ENCODE results near the gene HCFC1. TPM values are rescaled to one million over a fixed set of nuclear protein-coding genes. Genes with fewer than 3 reads are reported as not detected.

Gene HCFC1
- total RNA-seq = 52.6 and 58.8 TPM in 2 replicates

GRCh38 chrX:153971450-153972367 is at the start of gene HCFC1:
HCFC1 (minus strand) TSS chrX:153971818; CDS start chrX:153970840, 978 bp downstream.

GRCh38 chrX:154019633-154020528 is 48.3 kb upstream of the HCFC1 start, which contains the start of gene IRAK1:
IRAK1 (minus strand) TSS chrX:154019902; CDS start chrX:154019812, 90 bp downstream.

GRCh38 chrX:153972368-153973126 is 929 bp upstream of the HCFC1 start, which contains the start of gene TMEM187:
TMEM187 (plus strand) TSS chrX:153972754; CDS start chrX:153982063, 9,309 bp downstream.

GRCh38 chrX:153944140-153944799 is 27.3 kb downstream of the HCFC1 start, which contains the start of gene RENBP:
RENBP (minus strand) TSS chrX:153944643; CDS start chrX:153944610, 33 bp downstream.

GRCh38 chrX:153934762-153935325 is 36.8 kb downstream of the HCFC1 start, which contains the start of gene NAA10:
NAA10 (minus strand) TSS chrX:153935037; CDS start chrX:153934904, 133 bp downstream.

GRCh38 chrX:153925739-153926551 is 45.7 kb downstream of the HCFC1 start, which contains the start of gene ARHGAP4:
ARHGAP4 (minus strand) TSS chrX:153926264; CDS start chrX:153926202, 62 bp downstream.

GRCh38 chrX:153903991-153904957 is 67.3 kb downstream of the HCFC1 start, which contains the start of gene AVPR2:
AVPR2 (plus strand) TSS chrX:153904673; CDS start chrX:153905146, 473 bp downstream.

Small RNA genes within 50 kb of the gene (small RNA-seq; reads per million reads assigned to genes)
- not detected for gene MIR3202-1

Other genes starting within 250 kb of the HCFC1 start
- 245 and 312 TPM in 2 replicates for gene BCAP31, start 247.4 kb downstream of the HCFC1 start, total RNA-seq
- 13.8 and 18.3 TPM in 2 replicates for gene ABCD1, start 247.0 kb downstream of the HCFC1 start, total RNA-seq
- 11.0 and 11.4 TPM in 2 replicates for gene PLXNB3, start 207.6 kb downstream of the HCFC1 start, total RNA-seq
- gene SRPK3, start 190.8 kb downstream of the HCFC1 start, total RNA-seq = not detected in 2 replicates
- gene IDH3G, start 177.4 kb downstream of the HCFC1 start, total RNA-seq = 53.2 and 57.8 TPM in 2 replicates
- 177 and 318 TPM in 2 replicates for gene SSR4, start 177.2 kb downstream of the HCFC1 start, total RNA-seq
- 0.29 and 0.33 TPM in 2 replicates for gene PDZD4, start 141.3 kb downstream of the HCFC1 start, total RNA-seq
- gene L1CAM, start 85.6 kb downstream of the HCFC1 start, total RNA-seq = under 0.01 and 0.19 TPM in 2 replicates
- gene AVPR2, start 67.1 kb downstream of the HCFC1 start, total RNA-seq = not detected in 2 replicates
- 5.3 and 20.6 TPM in 2 replicates for gene ARHGAP4, start 45.6 kb downstream of the HCFC1 start, total RNA-seq
- 84.9 and 138 TPM in 2 replicates for gene NAA10, start 36.8 kb downstream of the HCFC1 start, total RNA-seq
- gene RENBP, start 27.2 kb downstream of the HCFC1 start, total RNA-seq = 9.8 and 10.0 TPM in 2 replicates
- 1.9 and 8.2 TPM in 2 replicates for gene TMEM187, start 936 bp upstream of the HCFC1 start, total RNA-seq
- 78.5 and 94.4 TPM in 2 replicates for gene IRAK1, start 48.1 kb upstream of the HCFC1 start, total RNA-seq
- gene MECP2, start 125.9 kb upstream of the HCFC1 start, total RNA-seq = 32.3 and 33.8 TPM in 2 replicates
- gene OPN1LW, start 172.4 kb upstream of the HCFC1 start, total RNA-seq = not detected in 2 replicates
- gene OPN1MW, start 210.8 kb upstream of the HCFC1 start, total RNA-seq = not detected in 2 replicates
- not detected in 2 replicates for gene OPN1MW2, start 247.9 kb upstream of the HCFC1 start, total RNA-seq